Cardiac fibroblast (primary cell): Measurements from ENCODE around the gene LYPD1.
A peak's percentile ranks its signal among the peaks of the same experiment; 100 is the strongest.

ENCODE experiments used
- DNase-seq, 2 donors: peaks; one replicate each; pipeline versions ENCODE4 v3.0.0 to v3.0.0-alpha.2; 2010; ENCODE audit warnings: low read depth in 2 of 2
- H3K4me3 ChIP-seq, 2 donors: replicated peaks in 1 of 2; 1 replicate in 1 of 2; 2 replicates in 1 of 2; pipeline ENCODE4 v1.5.1; 2011; ENCODE audit warnings: low read depth in 2 of 2, low read length in 2 of 2, mild to moderate bottlenecking in 2 of 2, moderate library complexity in 1 of 2
- CTCF ChIP-seq: IDR thresholded peaks from one replicate; pipeline ENCODE4 v1.5.1; 2011; ENCODE audit warnings: low read depth, mild to moderate bottlenecking, low read length, inconsistent platforms

Gene LYPD1

GRCh38 chr2:132678483-132678882, 8.5 kb upstream of the LYPD1 start:
- no peak overlapping the region for H3K4me3 ChIP-seq
- TF ChIP-seq CTCF: no peak
- peak in 1 of 2 donors; percentile 22 for DNase-seq

GRCh38 chr2:132677661-132678060, 7.7 kb upstream of the LYPD1 start:
- no peak overlapping the region for H3K4me3 ChIP-seq
- TF ChIP-seq CTCF: no peak
- DNase-seq: peak in 1 of 2 donors; percentile 44

GRCh38 chr2:132676999-132677398, 7.0 kb upstream of the LYPD1 start:
- TF ChIP-seq CTCF: no peak
- no peak overlapping the region for H3K4me3 ChIP-seq
- no peak for DNase-seq

GRCh38 chr2:132671151-132671835, 1.3 kb upstream of the LYPD1 start:
- peak overlapping the region; percentile 38 to 56 for H3K4me3 ChIP-seq
- TF ChIP-seq CTCF: no peak
- peak; percentile 67 to 90 for DNase-seq

GRCh38 chr2:132670496-132671150, 618 bp upstream of the LYPD1 start:
- peak in 1 of 2 donors; percentile 39 for DNase-seq
- no peak for TF ChIP-seq CTCF
- peak overlapping the region; percentile 38 to 56 for H3K4me3 ChIP-seq

GRCh38 chr2:132668987-132669907, 758 bp downstream of the LYPD1 start:
- no peak for TF ChIP-seq CTCF
- peak overlapping the region; percentile 29 to 56 for H3K4me3 ChIP-seq
- DNase-seq: peak in 1 of 2 donors; percentile 27
